ENCODE data around the gene ZNF444. TPM values are rescaled to one million over a fixed set of nuclear protein-coding genes. Genes with fewer than 3 reads are reported as not detected.
A peak's percentile ranks its signal among the peaks of the same experiment; 100 is the strongest.

Gene ZNF444
- total and polyA plus RNA-seq, 2 of the 4 experiments (the other 2 are of a cell fraction): 2.5 to 20.3 TPM

DNA sequence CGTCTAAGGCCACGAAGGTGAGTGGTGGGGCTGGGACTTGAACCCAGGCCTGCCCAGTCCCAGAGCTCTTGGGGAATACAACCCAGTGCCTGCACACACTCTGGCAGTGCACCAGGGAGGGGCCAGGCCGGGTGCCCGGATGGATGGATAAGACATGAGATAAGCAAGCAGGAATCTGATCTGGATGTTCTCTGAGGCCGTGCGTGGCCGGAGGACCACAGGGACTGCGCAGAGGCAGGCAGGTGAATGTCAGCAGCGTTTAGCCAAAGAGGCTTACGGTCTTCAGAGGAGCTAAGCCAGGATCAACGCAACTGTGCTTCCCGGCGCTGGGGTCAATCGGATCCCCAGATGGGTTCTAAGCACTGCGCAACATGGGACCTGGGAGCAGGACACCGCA lies 21.5 kb upstream of the ZNF444 start:
- 48% methylated on average over 12 of the region's 16 CpGs; no CpG with 5 or more reads in 1 of the 2 experiments for WGBS, 2 experiments (ENCODE audit: extremely low coverage in 2 of 2, insufficient read length in 1 of 2)
- H3K4ac ChIP-seq (ENCODE audit: low read depth, low read length): peak overlapping the region; percentile 86
- peaks cover 17% of the 10 kb centered on the region for H3K9me1 ChIP-seq (ENCODE audit: insufficient read depth, low read length)
- peak overlapping the region; percentile 96 for H2AK5ac ChIP-seq (ENCODE audit: low read depth, low read length)
- H3K18ac ChIP-seq (ENCODE audit: low read depth, low read length): no peak overlapping the region
- peak overlapping the region; percentile 88 for H3K4me2 ChIP-seq (ENCODE audit: low read depth, low read length)
- H3K23ac ChIP-seq (ENCODE audit: low read depth, low read length): no peak overlapping the region
- peak overlapping the region; percentile 89 for H3K4me3 ChIP-seq (ENCODE audit: insufficient read depth, low read depth, low read length)
- H3K36me3 ChIP-seq (ENCODE audit: control insufficient read depth, insufficient read depth, low read length): peaks cover 9% of the 10 kb centered on the region; the same call in 1 of the 2 replicates
- peaks cover 58% of the 10 kb centered on the region for H4K20me1 ChIP-seq (ENCODE audit: insufficient read depth, low read length)
- ChIA-PET CTCF (interaction anchor here (0.7 kb wide), 1 partner anchor 8 kb away, joined by 3 read pairs; no protein-coding TSS in a partner anchor), POLR2A (ENCODE audit: unreplicated experiment) (interaction anchor here (0.8 kb wide), 1 partner anchor 34 kb away, joined by 4 read pairs; no protein-coding TSS in a partner anchor)
- H3K14ac ChIP-seq (replicated peaks; ENCODE audit: low read depth, low read length): no peak overlapping the region; the same call in 1 of the 2 replicates
- dilution Hi-C loops (cut with HindIII; ENCODE audit: low sequenced_read_pairs, unreplicated experiment) (no loop called here), intact Hi-C loops (cut with micrococcal nuclease) (no loop called here), in situ Hi-C loops (cut with MboI; ENCODE audit: low sequenced_read_pairs) (no loop called here)
- peak overlapping the region; percentile 99 for H3K27ac ChIP-seq (ENCODE audit: insufficient read depth, low read length)
- peak overlapping the region; percentile 100 for H2AK9ac ChIP-seq (replicated peaks; ENCODE audit: low read depth, low read length, poor library complexity)
- TF ChIP-seq BHLHE40 (IDR thresholded peaks at IDR 0.05; ENCODE audit: low read depth, low read length) (no peak), MAZ (IDR thresholded peaks at IDR 0.05; ENCODE audit: borderline replicate concordance, low read depth, low read length) (peak; percentile 12; the same call in 1 of the 2 replicates)
- peak overlapping the region; percentile 82 to 94 for H4K8ac ChIP-seq (ENCODE audit: low read depth in 2 of 2, low read length in 2 of 2)
- peak; percentile 44 for DNase-seq
- peaks cover 15% of the 10 kb centered on the region for H3K4me1 ChIP-seq (ENCODE audit: control insufficient read depth, insufficient read depth, low read length)
- H2BK20ac ChIP-seq (ENCODE audit: low read depth, low read length): no peak overlapping the region
- H2AFZ ChIP-seq (replicated peaks; ENCODE audit: low read length, poor library complexity): peak overlapping the region; percentile 94
- H3K27me3 ChIP-seq (ENCODE audit: control insufficient read depth, insufficient read depth, low read length): no peaks in the 10 kb centered on the region
- ATAC-seq (ENCODE audit: low read depth): no peak
- H2BK120ac ChIP-seq (ENCODE audit: low read depth, low read length): peak overlapping the region; percentile 5; the same call in 1 of the 2 replicates
- peak overlapping the region; percentile 97 for H3K9ac ChIP-seq (ENCODE audit: low read depth, low read length)
- H4K91ac ChIP-seq (ENCODE audit: insufficient read depth, low read depth, low read length): peak overlapping the region; percentile 91; the same call in 1 of the 2 replicates
- no peaks in the 10 kb centered on the region for H3K9me3 ChIP-seq (ENCODE audit: control insufficient read depth, insufficient read depth, low read length)
- peaks cover 0 to 34% of the 10 kb centered on the region in 2 experiments; a peak in 2 of 4 replicates for H3K79me1 ChIP-seq (ENCODE audit: low read depth in 1 of 2, low read length in 2 of 2)
- no peak overlapping the region for H2BK15ac ChIP-seq (ENCODE audit: low read depth, low read length)
- H3K56ac ChIP-seq (ENCODE audit: extremely low read depth, insufficient read depth, low read length): peak overlapping the region; percentile 80
- no peak overlapping the region; the same call in 1 of the 2 replicates for H4K5ac ChIP-seq (ENCODE audit: low read depth, low read length)
- BruUV-seq (replicated peaks): TSS peak; percentile 26
- H2BK5ac ChIP-seq (ENCODE audit: low read depth, low read length, poor library complexity, severe bottlenecking): peak overlapping the region; percentile 92
